Activated CD4-positive, CD25-positive, alpha-beta regulatory T cell treated with anti-CD3 and anti-CD28 coated beads, Interleukin-2, amount 50 U/mL, for 72 hours (primary cell): ENCODE measurements around the gene IFITM5.
A peak's percentile ranks its signal among the peaks of the same experiment; 100 is the strongest.

Source experiments
- DNase-seq: peaks from one replicate; pipeline ENCODE4 v3.0.0; 2021

IFITM5 gene

DNA sequence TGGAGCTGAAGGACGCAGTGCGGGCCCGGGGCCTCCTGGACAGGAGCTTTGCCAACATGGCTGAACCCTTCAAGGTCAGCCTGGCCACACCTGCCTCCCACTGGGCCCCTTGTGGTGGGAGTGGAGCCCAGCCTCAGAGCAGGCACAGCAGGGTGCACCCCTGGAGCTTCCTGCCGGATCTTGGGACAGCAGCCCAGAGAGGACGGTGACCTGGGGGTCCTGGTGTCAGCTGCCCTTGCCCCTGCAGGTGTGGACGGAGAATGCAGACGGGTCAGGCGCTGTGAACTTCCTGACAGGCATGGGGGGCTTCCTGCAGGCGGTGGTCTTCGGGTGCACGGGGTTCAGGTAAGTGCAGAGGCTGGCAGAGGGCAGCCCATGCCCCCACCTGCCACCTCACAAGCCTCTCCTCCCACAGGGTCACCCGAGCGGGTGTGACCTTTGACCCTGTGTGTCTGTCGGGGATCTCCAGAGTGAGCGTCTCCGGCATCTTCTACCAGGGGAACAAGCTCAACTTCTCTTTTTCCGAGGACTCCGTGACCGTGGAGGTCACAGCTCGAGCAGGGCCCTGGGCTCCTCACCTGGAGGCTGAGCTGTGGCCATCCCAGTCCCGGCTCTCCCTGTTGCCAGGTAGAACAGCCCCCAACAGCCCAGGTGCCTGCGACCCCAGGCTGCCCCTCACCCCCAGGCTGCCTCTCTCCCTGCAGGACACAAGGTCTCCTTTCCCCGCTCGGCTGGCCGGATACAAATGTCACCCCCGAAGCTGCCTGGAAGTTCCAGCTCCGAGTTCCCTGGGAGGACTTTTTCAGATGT lies 5.3 kb downstream of the IFITM5 start:
- DNase-seq = no peak

DNA sequence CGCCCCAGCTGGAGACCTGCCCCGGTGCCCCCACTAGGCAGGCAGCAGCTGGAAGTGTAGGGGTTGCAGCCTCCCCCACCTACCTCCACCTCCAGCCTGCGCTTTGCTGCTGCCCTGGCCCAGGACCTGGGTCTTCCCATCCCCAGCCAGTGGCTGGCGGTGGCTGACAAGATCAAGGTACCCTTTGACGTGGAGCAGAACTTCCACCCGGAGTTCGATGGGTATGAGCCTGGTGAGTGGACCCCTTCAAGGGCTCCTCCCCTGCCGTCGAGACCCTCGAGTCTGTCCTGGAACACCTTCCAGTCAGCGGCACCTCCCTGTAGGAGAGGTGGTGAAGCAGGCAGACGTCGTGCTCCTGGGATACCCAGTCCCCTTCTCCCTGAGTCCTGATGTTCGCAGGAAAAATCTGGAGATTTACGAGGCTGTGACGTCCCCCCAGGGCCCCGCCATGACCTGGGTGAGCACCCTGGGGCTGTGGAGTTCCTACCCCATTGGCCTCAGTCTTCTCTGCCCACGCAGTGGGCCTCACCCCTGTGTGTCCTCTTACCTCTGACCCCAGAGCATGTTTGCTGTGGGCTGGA lies 6.0 kb downstream of the IFITM5 start:
- no peak for DNase-seq

DNA sequence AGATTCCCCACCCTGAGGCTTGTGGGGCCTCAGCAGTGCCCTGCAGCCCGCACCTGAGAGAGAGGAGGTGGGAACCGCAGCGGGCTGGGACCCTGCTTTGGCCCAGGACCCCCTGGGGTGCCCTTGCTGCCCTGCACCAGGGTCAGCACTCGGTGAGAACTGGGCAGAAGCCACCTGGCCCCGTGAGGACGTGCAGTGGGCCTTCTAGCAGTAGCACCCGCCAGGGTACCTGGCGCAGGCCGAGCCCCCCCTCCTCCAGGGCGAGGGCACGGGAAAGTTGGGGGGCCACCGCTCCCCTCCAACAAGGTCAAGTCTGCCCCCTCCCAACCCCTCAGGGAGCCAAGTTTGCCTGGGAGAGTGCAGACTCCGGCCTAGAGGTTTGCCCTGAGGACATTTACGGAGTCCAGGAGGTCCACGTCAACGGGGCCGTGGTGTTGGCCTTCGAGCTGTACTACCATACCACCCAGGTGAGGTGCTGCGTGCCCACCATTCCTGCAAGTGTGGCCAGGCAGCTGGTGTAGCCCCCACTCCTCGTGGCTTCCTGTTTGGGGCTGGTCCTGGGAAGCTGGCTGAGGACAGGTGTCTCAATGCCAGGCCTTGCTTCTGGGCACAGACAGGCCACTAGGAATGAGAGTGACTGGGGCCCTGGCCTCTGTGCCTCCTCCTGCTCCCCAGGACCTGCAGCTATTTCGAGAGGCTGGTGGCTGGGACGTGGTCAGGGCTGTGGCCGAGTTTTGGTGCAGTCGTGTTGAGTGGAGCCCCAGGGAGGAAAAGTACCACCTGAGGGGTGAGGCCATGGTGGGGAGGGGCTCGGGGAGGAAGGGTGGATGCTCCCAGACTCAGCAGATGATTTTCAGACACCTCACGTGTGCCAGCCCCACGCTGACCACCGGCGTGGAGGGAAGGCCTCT lies 6.9 kb downstream of the IFITM5 start:
- DNase-seq = no peak

DNA sequence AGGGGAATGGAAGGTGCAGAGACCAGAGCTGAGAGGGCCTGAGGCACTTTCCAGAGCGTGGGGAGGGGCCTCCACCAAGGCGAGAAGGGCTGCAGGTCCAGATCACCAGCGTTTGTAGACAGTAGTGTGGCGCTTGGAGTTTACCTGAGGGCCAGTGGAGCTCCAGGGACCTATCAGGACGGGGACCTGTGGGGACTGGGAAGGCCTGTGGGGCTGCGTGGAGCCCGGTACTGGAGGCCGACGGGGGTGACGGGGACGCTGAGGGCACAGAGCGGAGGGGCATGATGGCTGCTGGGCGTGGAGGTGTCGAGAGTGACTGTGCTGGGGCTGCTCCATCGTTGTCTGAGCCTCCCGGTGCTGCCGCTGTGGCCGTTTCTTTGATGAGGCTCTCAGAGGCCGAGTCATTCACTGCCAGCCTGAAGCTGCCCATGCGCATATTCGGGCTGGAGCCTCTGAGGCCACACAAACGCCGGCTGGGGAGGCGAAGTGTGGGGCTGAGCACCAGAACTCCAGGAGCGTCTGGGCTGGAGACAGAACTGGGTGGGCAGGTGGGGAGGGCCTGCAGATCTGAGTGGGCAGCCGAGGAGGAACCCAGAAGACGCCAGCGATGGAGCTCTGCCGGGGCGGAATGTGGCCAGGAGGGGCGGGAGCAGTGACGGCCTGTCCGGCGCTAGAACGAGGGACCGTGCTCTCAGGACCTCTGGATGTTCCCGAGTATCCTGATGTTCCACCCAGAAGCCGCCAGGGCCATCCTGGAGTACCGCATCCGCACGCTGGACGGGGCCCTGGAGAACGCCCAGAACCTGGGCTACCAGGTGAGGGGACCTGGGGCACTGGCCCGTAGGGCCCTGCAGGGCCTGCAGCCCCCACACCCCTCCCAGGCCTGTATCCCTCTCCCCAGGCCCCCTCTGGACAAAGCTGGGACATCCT lies 7.8 kb downstream of the IFITM5 start:
- DNase-seq = no peak

DNA sequence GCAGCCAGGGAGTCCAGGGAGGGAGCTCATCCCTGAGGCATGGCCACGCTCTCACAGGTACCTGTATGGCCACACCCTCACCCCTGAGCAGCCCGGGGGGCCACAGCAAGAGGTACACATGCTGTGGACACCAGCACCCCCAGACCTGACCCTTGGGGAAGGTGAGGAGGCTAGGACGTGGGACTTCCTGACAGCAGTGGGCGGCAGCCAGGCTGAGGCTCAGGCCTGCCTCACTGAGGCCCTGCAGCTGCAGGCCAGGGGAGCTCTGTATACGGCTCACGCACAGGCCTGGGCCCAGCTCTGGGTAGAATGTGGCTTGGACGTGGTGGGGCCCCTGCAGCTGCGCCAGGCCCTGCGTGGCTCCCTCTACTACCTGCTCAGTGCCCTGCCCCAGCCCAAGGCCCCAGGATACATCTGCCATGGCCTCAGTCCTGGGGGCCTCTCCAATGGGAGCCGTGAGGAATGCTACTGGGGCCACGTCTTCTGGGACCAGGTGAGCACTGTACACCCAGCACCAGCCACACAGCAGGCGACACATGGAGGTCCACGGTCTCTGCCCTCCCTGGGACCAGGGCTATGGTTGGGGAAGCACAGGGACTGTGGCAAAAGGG lies 8.6 kb downstream of the IFITM5 start:
- DNase-seq = no peak

DNA sequence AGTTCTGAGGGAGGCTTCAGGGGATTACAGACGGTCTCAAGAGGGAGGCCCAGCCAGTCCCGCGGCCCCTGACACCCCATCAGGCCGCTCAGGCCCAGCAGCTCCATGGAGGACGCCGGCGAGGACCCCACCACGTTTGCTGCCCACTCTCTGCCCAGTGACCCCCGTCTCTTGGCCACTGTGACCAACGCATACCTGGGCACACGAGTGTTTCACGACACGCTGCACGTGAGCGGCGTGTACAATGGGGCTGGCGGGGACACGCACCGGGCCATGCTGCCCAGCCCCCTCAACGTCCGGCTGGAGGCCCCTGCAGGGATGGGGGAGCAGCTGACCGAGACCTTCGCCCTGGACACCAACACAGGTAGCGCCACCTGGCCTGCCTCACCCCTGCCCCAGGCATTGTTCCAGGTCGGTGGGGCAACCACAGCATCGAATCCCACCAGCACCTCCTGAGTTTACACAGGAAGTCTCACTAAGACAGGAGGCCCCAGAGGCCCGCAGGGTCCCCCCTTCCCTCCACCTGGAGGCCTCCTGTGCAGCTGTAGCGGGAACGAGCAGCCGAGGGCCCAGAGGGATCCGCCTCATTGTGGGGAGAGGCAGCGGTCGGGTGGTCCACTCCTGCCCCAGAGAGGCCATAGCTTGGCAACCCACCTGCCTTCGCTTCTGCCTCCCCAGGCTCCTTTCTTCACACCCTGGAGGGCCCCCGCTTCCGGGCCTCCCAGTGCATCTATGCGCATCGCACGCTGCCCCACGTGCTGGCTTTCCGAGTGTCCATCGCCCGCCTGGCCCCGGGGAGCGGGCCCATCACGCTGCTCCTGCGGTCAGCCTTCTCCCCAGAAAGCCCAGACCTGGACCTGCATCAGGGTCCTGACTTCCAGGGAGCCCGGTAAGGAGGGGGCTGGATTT lies 9.4 kb downstream of the IFITM5 start:
- peak; percentile 30 for DNase-seq

DNA sequence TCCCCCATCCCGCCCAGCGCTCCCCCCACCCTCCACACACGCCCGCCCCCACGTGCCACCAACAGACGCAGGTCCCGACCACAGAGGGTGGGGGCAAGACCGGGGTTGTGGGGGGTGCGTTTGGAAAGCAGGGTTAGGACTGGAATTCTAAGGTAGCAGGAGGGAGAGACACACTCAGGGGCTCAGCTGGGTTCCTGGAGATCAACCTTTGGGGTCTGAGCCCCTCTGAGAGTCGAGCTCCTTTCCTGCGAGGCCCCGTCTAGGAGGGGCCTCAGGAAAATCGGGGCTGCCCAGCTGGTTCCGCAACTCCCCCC lies 10.0 kb downstream of the IFITM5 start:
- peak; percentile 30 for DNase-seq

DNA sequence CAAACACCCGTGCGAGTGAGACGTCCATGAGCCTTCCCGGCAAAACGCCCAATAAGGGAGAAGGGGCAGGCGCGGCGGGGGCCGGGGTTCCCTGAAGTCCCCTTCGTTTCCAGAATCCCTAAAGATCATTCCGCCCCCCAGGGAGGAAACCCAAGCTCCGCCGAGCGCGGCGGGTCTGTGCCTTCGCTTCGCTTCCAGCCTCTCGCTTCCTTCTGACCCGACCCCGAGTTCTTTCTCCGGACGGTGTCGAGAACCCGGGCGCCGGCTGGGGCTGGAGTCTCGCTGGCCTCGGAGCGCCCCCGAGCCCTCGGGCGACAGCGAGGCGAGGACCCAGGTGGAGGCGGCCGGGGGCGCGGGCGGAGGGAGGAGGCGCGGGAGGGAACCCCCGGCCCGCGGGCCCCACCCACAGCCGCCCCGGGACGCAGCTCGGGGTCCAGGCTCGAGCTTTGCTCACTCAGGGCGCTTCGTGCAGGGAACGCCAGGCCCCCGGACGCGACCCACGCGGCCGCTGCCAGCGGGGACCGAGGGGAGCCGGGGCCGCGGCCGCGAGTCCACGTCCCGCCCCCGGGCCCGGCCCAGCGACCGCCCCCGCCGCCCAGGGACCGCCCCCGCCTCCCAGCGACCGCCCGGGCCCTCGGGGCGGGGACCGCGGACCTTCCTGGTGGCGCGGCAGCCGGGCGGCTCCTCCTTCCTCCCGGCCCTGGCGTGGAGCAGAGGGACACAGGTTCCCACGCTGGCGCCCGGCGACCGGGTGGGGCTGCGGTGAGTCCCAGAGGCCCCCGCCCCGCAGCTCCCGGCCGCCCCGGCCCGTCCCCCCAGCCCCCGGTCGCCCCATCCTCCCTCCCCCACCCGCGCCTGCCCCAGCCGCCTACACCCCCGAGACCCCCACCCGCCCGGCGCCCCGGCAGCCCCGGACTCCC lies 10.6 kb downstream of the IFITM5 start, which contains the start of gene PGGHG:
PGGHG (plus strand) TSS at position 649 of the 920 bp plus-strand sequence. CDS start 691 bp downstream, outside the sequence.
- DNase-seq = peak; percentile 71

DNA sequence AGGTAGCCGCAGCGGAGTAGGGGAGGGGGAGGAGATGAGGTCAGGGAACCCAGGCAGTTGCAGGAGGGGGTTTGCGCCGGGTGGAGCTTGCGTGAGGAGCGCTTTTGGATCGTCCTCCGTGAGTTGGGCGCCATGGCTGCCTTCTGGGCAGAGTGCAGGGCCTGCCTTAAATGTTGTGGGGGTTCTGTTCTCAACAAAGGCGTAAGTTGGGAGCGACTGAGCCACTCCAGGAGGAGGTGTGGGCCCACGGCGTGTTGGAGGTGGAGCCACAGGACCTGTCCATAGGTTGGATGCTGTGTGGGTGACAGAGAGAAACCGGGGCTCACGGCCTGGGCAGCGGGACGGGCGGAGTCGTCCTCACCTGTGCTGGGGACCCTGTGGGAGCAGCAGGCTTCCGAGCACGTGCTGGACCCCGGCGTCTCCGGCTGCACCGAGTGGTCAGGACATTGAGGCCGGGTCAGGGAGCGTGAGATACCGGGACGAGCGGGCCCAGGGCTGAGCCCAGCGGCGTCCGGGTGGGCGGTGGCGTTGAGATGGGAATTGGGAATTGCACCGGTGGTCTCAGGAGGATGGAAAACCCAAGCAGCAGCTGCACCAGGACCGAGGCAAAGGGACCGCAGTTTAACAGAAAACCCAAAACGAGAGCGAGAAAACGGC lies 11.4 kb downstream of the IFITM5 start:
- peak; percentile 49 for DNase-seq

DNA sequence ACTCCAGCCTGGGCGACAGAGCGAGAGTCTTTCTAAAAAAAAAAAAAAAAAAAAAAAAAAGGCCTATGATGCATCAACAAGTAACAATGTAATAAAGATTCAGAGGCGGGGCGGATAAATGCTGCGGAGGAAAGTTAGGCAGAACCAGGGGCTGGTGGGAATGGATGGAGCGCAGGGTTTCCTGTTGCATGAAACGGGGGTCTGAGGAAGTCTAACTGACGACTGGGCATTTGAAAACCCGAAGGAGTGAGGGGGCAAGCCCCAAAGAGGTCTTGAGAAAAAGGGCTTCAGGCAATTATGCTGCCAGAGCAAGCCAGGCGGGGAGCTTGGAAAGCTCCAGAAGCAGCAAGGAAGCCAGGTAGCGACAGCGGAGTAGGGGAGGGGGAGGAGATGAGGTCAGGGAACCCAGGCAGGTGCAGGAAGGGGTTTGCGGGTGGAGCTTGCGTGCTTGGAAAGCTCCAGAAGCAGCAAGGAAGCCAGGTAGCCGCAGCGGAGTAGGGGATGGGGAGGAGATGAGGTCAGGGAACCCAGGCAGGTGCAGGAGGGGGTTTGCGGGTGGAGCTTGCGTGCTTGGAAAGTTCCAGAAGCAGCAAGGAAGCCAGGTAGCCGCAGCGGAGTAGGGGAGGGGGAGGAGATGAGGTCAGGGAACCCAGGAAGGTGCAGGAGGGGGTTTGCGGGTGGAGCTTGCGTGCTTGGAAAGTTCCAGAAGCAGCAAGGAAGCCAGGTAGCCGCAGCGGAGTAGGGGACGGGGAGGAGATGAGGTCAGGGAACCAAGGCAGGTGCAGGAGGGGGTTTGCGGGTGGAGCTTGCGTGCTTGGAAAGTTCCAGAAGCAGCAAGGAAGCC lies 12.1 kb downstream of the IFITM5 start:
- peak; percentile 42 for DNase-seq

DNA sequence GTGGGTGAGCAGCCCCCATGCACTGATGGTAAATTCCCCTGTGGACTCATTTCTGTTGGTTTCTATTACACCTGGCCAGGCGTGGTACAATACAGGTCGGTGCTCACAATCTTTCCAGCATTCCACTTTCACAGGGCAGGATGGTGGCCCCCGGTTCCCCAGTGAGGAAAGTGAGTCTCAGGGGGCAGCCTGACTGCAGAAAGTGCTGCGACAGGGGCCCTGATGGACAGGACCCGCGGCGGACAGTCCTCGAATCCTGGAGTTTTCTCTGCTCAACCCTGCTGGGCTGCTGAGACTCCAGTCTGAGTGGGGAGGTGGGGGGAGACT lies 13.5 kb downstream of the IFITM5 start:
- peak; percentile 23 for DNase-seq

DNA sequence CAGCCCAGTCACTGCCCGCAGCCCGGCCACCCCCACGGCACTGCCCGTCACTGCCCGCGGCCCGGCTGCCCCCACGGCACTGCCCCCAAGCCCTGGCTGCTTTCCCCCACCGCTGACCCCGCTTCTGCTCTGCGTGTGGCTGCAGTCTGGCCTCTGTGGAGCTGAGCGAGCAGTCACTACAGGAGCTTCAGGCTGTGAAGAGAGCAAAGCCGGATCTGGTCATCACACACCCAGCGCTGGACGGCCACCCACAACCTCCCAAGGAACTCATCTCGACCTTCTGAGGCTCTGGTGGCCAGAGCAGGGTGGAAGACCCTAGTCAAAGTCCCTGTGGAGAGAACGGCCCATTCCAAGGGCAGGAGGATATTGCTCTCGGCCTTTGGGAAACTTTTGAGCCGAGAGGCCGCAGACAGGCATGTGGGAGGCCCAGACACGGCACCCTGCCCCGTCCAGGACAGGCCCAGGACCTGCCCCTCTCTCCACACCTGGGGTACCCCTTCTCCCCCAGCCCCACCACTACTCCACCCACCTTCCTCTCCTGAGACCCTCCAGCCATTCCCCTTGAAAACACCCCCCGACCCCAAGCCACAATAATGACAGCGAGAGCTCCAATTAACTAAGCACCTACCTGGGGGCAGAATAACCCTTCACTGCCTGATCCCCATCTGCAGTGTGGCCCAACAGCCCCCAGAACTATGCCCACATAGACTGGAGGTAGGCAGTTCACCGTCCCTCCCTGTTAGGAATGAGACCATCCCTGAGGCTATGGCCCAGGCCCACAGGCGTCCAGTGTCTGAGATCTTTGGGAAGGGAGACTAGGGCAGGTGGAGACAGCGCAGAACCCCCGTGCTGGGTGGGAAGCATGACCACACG lies 14.1 kb downstream of the IFITM5 start:
- peak; percentile 26 for DNase-seq

DNA sequence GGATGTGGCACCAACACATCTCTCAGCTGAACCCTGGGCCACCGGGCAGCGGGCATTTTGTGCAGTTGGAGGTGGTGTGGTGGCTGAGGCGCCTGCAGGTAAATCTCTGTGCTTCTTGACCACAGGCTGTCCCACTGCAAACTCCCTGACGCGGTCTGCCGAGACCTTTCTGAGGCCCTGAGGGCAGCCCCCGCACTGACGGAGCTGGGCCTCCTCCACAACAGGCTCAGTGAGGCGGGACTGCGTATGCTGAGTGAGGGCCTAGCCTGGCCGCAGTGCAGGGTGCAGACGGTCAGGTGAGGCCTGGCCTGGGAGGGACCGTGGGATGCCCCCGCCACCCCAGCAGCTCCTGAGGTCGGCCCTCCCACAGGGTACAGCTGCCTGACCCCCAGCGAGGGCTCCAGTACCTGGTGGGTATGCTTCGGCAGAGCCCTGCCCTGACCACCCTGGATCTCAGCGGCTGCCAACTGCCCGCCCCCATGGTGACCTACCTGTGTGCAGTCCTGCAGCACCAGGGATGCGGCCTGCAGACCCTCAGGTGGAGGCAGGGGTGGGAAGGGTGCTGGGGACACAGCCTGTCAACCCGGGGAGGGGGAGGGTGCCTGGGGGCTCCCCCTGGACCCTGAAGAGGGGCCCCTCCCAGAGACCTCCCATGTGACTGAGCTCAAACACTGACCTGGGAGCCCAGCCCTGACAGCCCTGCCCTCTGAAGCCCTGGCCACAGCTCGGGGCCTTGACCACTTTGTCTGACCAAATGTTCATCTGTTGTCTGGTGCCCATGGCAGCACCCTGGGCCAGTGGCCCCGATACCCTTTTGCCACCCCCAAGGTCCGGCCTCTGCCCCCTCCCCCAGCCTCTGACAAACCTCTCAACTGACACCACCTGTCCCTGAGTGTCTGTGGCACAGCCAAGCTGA lies 15.0 kb downstream of the IFITM5 start:
- peak; percentile 28 for DNase-seq

DNA sequence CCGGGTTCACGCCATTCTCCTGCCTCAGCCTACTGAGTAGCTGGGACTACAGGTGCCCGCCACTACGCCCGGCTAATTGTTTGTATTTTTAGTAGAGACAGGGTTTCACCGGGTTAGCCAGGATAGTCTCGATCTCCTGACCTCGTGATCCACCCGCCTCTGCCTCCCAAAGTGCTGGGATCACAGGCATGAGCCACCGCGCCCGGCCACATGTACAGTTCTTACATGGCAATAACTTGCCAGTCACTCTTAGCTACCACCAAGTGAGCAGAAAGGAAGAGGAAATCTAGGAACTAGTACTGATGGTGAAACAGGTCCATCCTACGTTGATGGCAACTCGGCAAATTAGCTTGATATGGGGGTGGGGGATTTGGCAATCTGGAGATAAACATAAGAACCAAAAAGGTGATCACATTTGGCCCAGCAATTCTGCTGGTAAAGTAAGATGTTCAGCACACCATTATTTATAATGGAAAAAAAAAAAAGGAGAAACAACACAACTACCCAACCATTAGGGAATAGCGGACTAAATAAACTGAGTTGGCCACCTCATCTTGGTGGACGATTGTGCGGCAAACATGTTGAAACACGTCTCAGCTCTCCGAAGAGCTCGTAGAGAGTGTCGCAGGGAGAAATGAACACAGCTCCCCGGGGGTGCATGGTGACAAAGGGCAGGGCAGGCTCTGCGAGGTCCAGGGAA lies 15.8 kb downstream of the IFITM5 start:
- peak; percentile 21 for DNase-seq

DNA sequence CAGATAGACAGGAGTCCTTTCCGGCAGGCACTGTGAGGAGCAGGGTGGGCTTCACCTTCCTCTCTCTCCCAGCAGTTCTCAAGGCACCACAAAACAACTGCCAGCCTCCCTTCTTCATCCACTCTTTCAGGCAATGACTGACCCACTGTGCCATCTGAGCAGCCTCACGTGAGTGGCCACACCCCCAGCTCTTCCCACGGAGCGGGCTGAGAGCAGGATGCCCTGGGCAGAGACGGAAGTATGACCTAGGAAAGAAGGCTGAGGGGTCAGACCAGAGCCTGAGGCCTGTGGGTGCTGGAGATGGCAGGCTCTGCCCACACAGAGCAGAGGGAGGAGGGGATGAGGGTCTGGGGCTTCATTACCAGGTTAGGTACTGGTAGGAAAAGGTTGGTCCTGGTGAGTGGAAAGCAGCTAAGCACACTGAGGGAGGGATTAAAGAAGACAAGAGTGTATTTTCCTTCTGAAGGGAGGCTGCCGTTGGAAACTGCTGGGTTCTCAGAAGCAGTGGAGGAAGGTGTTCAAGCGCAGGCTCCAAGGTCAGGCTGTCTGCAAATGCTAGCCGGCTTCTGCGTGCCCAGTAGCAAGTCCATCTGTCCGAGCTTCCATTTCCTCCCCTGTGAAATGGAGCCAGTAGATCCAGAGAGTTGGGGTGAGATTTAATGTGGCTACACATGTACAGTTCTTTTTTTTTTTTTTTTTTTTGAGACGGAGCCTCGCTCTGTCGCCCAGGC lies 16.5 kb downstream of the IFITM5 start:
- no peak for DNase-seq
